DOHH2 (cell line): ENCODE results near the gene KPNB1.

Source experiments
- H3F3A ChIP-seq: fragments of 200-600 bp; sonication (generic), shearing (Covaris generic); 2 replicates; pipeline ENCODE4 v1.6.0; 2016; ENCODE audit warnings: antibody characterized with exemption, mild to moderate bottlenecking; ENCODE audit not compliant: control insufficient read depth, insufficient read depth
- H3K27ac ChIP-seq: fragments of 200-600 bp; sonication (generic); 2 replicates; pipeline ENCODE4 v1.5.1; 2014; ENCODE audit warnings: low read depth, mild to moderate bottlenecking, low read length, moderate library complexity
- H3K27me3 ChIP-seq: fragments of 200-600 bp; sonication (generic); 2 replicates; pipeline ENCODE4 v1.6.1; 2014; ENCODE audit warnings: mild to moderate bottlenecking, low read length, mixed read lengths; ENCODE audit not compliant: control insufficient read depth
- H3K36me3 ChIP-seq: fragments of 200-600 bp; sonication (generic); 2 replicates; pipeline ENCODE4 v1.6.1; 2014; ENCODE audit warnings: mild to moderate bottlenecking, low read length, moderate library complexity, mixed read lengths; ENCODE audit not compliant: control insufficient read depth
- H3K4me1 ChIP-seq: fragments of 200-600 bp; sonication (generic); 2 replicates; pipeline ENCODE4 v1.6.1; 2014; ENCODE audit warnings: mild to moderate bottlenecking, low read length, mixed read lengths; ENCODE audit not compliant: control insufficient read depth
- H3K4me2 ChIP-seq: fragments of 200-600 bp; sonication (generic); 2 replicates; pipeline ENCODE4 v1.6.0; 2014; ENCODE audit warnings: mild to moderate bottlenecking, low read length, moderate library complexity
- H3K4me3 ChIP-seq: fragments of 200-600 bp; sonication (generic); 2 replicates; pipeline ENCODE4 v1.5.1; 2014; ENCODE audit warnings: mild to moderate bottlenecking, low read length, mixed read lengths
- H3K79me2 ChIP-seq: fragments of 200-600 bp; sonication (generic); 2 replicates; pipeline ENCODE4 v1.6.1; 2014; ENCODE audit warnings: mild to moderate bottlenecking, low read length, mixed read lengths; ENCODE audit not compliant: control insufficient read depth
- H3K9me2 ChIP-seq: fragments of 200-600 bp; sonication (generic); replicated peaks from 2 replicates; pipeline ENCODE4 v1.6.1; 2014; ENCODE audit warnings: mild to moderate bottlenecking, low read length, mixed read lengths; ENCODE audit not compliant: control insufficient read depth
- H3K9me3 ChIP-seq: fragments of 200-600 bp; sonication (generic); 2 replicates; pipeline ENCODE4 v1.6.1; 2014; ENCODE audit warnings: antibody characterized with exemption, low read length, mixed read lengths; ENCODE audit not compliant: control insufficient read depth, insufficient read depth
- H4K20me1 ChIP-seq: fragments of 200-600 bp; sonication (generic); 2 replicates; pipeline ENCODE4 v1.6.0; 2014; ENCODE audit warnings: low read depth, mild to moderate bottlenecking, antibody characterized with exemption, low read length, moderate library complexity; ENCODE audit not compliant: control insufficient read depth, insufficient read depth
- EZH2phosphoT487 ChIP-seq: fragments of 200-600 bp; sonication (generic); IDR thresholded peaks from 2 replicates; pipeline ENCODE4 v1.6.1; 2017; ENCODE audit warnings: borderline replicate concordance, mild to moderate bottlenecking, antibody characterized with exemption, low read length, moderate library complexity, mixed read lengths
- TF ChIP-seq, protein P1 (sequence below): fragments of 200-600 bp; sonication (generic); IDR thresholded peaks from one replicate; pipeline ENCODE4 v1.5.1; 2014; ENCODE audit warnings: antibody characterized with exemption, mild to moderate bottlenecking, low read depth, low read length; ENCODE audit not compliant: poor library complexity, severe bottlenecking

The KPNB1 gene

DNA sequence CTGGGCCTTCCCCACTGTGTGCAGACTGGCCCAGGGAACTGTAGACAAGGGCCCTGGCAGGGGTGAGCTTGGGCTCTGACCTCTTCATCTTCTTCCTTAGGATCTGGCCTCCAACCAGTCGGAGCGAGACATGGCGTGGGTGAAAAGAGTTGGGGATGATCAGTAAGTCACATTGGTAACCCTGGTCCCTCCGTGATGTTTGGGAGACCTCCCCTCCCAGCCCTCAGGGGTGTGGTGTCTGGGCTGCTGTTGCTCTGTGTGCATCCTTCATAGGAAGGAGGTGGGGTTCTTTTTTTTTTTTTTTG lies 49.8 kb downstream of the KPNB1 start:
- H3K36me3 ChIP-seq: no peaks in the 10 kb centered on the region
- no peaks in the 10 kb centered on the region for H3K79me2 ChIP-seq
- H3K27me3 ChIP-seq: peaks cover 5% of the 10 kb centered on the region; the same call in 1 of the 2 replicates
- peaks cover 42% of the 10 kb centered on the region for H3K4me1 ChIP-seq
- no peak overlapping the region for H3K27ac ChIP-seq
- H3K9me3 ChIP-seq: no peaks in the 10 kb centered on the region
- no peaks in the 10 kb centered on the region; the same call in 1 of the 2 replicates for H4K20me1 ChIP-seq
- H3F3A ChIP-seq: peaks cover 3% of the 10 kb centered on the region
- H3K4me3 ChIP-seq: no peak overlapping the region
- TF ChIP-seq EZH2phosphoT487: no peak
- TF ChIP-seq, protein P1, sequence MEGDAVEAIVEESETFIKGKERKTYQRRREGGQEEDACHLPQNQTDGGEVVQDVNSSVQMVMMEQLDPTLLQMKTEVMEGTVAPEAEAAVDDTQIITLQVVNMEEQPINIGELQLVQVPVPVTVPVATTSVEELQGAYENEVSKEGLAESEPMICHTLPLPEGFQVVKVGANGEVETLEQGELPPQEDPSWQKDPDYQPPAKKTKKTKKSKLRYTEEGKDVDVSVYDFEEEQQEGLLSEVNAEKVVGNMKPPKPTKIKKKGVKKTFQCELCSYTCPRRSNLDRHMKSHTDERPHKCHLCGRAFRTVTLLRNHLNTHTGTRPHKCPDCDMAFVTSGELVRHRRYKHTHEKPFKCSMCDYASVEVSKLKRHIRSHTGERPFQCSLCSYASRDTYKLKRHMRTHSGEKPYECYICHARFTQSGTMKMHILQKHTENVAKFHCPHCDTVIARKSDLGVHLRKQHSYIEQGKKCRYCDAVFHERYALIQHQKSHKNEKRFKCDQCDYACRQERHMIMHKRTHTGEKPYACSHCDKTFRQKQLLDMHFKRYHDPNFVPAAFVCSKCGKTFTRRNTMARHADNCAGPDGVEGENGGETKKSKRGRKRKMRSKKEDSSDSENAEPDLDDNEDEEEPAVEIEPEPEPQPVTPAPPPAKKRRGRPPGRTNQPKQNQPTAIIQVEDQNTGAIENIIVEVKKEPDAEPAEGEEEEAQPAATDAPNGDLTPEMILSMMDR: no peak
- no peak overlapping the region for H3K4me2 ChIP-seq
- no peaks in the 10 kb centered on the region for H3K9me2 ChIP-seq

DNA sequence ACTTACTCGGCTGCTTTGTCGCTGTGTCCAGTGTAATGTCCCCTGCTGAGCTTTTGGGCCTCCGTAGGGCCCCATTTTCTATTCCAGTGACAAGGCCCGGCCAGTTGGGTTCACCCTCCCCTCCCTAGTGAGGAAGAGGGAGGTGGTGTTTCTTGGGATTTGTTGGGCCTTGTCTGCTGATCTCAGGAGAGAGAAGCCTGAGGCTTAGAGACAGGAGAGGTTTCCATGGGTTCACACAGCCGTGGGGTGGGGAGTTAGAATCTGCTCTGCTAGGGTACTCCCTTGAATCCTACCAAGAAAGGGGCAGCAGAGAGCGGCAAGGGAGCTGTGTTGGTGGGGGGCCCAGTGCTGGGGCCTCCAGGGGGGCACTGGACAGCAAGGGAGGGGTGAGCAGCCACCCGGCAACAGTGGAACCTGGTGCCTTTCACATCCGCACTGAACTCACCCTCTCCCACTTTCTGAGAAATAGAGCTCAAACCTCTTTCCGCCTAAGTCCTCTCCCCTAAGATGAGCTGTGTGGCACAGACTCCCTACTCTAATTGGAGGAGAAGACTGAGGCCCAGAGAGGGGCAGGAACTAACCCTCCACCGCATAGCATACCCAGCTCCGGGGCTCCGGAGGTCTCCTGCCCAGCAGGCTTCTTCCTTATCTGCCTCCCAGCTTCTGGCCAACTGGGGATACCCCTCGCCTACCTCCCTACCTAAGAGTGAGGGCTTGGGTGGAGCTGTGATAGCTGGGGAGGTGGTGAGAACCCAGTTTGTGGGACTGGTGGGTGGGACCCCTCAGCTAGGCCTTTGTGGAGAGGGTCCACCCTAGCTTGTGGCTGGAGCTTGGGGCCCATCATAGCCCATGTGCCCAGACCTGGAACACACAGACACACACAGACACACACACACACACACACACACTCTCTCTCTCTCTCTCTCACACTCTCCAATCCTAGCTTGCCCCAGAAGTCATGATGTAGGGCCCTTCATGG lies 51.0 kb downstream of the KPNB1 start:
- Histone ChIP-seq H3K79me2 (no peaks in the 10 kb centered on the region), H3K27me3 (0 out of 2 replicates have a peak, but pooled peaks cover 4% of the 10 kb centered on the region), H4K20me1 (no peaks in the 10 kb centered on the region; the same call in 1 of the 2 replicates), H3K4me1 (peaks cover 39% of the 10 kb centered on the region), H3K27ac (no peak overlapping the region), H3K4me2 (no peak overlapping the region), H3K9me3 (no peaks in the 10 kb centered on the region), H3K9me2 (no peaks in the 10 kb centered on the region), H3K36me3 (no peaks in the 10 kb centered on the region), H3F3A (peaks cover 3% of the 10 kb centered on the region), H3K4me3 (no peak overlapping the region)
- TF ChIP-seq EZH2phosphoT487: no peak

GRCh38 chr17:47701608-47702007 lies 51.9 kb downstream of the KPNB1 start:
- H3K79me2 ChIP-seq: no peaks in the 10 kb centered on the region
- peaks cover 3% of the 10 kb centered on the region for H3F3A ChIP-seq
- no peak overlapping the region for H3K4me3 ChIP-seq
- TF ChIP-seq EZH2phosphoT487: no peak
- TF ChIP-seq, protein P1: no peak
- H3K9me3 ChIP-seq: no peaks in the 10 kb centered on the region
- H3K9me2 ChIP-seq: no peaks in the 10 kb centered on the region
- no peak overlapping the region for H3K27ac ChIP-seq
- H4K20me1 ChIP-seq: no peaks in the 10 kb centered on the region; the same call in 1 of the 2 replicates
- 0 out of 2 replicates have a peak, but pooled peaks cover 4% of the 10 kb centered on the region for H3K27me3 ChIP-seq
- peaks cover 47% of the 10 kb centered on the region for H3K4me1 ChIP-seq
- H3K36me3 ChIP-seq: no peaks in the 10 kb centered on the region
- H3K4me2 ChIP-seq: no peak overlapping the region
